Stimulated activated CD8-positive, alpha-beta memory T cell treated with anti-CD3 and anti-CD28 coated beads, Interleukin-15, amount 100 ng/mL, for 48 hours (primary cell): Measurements from ENCODE around the gene MPHOSPH9.
"Not testable (repeated sequence)": the region's sequence is repeated elsewhere in the genome, so short reads cannot be mapped to it uniquely, and the experiment has no call there.

Source experiments
- DNase-seq, 2 donors: peaks; one replicate each; pipeline ENCODE4 v3.0.0-alpha.2; 2020; ENCODE audit warnings: low read depth in 2 of 2

Gene MPHOSPH9

GRCh38 chr12:123260081-123260480 lies 27.1 kb upstream of the MPHOSPH9 start:
- no peak for DNase-seq

- no peak for DNase-seq
Observed at GRCh38 chr12:123258593-123258992, 25.7 kb upstream of the MPHOSPH9 start.

DNA sequence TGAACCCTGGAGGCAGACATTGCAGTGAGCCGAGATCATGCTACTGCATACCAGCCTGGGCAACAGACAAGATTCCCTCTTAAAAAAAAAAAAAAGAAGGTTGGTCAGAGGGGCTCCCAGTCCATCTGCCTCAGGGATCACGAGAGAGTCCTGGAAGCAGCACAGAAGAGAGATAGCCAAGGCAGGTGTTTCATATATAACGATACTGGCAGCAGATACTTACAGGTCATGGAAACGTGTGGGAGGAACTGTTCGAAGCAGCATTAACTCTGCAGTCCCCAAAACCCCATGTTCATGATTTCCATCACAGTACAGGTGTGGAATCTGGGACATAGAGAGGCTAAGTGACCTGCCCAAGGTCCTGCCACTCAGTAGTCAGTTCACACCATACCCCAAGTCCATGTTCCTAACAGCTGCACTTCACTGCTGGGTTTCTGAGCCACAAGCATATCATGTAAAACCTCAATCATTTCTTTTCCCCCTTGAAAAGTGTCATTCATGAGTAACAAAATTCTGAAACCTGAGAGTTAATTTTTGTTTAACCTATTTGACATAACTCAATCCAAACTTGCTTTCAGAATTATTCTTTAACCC lies 22.0 kb upstream of the MPHOSPH9 start:
- no peak for DNase-seq

GRCh38 chr12:123253641-123254459 lies 20.9 kb upstream of the MPHOSPH9 start:
- DNase-seq, result no peak

- not testable (repeated sequence) for DNase-seq
Observed at GRCh38 chr12:123252365-123252764, 19.4 kb upstream of the MPHOSPH9 start.

GRCh38 chr12:123251403-123252076 lies 18.6 kb upstream of the MPHOSPH9 start:
- no peak for DNase-seq

DNA sequence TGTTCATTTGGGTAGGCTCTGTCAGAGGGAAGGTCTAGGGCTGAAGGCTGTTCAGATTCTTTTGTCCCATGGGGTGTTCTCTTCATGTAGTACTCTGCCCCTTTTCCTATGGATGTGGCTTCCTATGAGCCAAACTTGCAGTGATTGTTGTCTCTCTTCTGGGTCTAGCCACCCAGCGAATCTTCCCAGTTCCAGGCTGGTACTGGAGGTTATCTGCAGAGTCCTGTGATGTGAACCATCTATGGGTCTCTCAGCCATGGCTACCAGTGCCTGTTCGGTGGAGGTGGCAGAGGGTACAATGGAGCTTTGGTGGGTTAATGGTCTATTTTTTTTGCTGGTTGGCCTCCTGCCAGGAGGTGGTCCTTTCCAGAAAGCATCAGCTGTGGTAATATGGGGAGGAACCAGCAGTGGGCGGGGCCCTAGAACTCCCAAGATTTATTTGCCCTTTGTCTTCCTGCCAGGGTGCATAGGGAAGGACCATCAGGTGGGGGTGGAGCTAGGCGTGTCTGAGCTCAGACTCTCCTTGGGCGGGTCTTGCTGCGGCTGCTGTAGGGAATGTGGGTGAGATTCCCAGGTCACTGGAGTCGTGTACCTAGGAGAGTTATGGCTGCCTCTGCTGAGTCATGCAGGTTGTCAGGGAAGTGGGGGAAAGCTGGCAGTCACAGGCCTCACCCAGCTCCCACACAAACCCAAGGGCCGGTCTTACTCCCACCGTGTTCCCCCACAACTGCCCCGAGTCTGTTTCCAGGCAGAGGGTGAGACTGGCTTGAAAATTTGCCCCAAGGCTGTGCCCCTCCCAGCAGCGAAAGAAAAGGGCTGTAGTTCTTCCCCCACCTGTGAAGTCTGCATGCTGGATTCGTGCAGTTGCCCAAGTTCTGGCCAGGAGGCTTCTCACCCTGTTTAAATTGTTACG lies 17.8 kb upstream of the MPHOSPH9 start:
- no peak for DNase-seq

- not testable (repeated sequence) for DNase-seq
Observed at GRCh38 chr12:123248996-123249741, 16.2 kb upstream of the MPHOSPH9 start.

DNA sequence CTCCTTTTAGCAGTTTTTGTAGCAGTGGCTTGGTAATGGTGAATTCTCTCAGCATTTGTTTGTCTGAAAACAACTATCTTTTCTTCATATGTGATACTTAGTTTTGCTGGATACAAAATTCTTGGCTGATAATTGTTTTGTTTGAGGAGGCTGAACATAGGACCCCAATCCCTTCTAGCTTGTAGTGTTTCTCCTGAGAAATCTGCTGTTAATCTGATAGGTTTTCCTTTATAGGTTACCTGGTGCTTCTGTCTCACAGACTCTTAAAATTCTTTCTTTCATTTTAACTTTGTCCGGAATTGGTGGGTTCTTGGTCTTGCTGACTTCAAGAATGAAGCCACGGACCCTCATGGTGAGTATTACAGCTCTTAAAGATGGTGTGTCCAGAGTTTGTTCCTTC lies 15.2 kb upstream of the MPHOSPH9 start:
- not testable (repeated sequence) for DNase-seq

DNA sequence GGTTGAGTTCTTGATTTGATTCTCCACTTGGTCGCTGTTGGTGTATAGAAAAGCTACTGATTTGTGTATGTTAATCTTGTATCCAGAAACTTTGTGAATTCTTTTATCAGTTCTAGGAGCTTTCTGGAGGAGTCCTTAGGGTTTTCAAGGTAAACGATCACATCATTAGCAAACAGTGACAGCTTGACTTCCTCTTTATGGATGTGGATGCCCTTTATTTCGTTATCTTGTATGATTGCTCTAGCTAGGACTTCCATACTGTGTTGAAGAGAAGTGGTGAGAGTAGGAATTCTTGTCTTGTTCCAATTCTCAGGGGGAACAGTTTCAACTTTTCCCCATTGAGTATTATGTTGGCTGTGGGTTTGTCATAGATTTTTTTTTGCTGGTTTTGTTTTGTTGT lies 12.7 kb upstream of the MPHOSPH9 start:
- DNase-seq, result no peak

DNA sequence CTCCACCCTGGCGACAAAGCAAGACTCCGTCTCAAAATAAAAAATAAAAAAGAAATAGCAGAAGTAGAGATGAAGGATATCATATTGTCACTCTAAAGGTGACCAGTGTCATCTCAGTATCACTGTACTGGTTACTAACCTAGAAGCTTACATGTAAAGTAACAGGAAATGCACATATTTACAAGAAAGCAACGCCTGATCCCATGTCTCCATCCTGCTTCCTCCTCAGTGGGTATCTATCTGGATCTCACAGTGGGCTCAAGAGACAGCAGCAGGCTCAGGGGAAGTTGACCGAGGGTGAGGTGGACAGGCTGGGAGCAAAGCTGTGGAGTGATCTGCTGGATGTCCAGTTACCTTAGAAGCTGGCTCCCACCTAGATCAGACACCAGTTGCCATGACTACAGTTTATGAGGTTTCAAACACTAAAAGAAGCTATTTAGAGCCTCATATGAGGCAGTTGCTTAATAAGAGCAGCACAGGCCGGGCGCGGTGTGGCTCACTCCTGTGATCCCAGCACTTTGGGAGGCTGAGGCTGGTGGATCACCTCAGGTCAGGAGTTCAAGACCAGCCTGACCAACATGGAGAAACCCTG lies 10.8 kb upstream of the MPHOSPH9 start:
- no peak for DNase-seq

GRCh38 chr12:123242116-123242904 lies 9.4 kb upstream of the MPHOSPH9 start:
- no peak for DNase-seq

DNA sequence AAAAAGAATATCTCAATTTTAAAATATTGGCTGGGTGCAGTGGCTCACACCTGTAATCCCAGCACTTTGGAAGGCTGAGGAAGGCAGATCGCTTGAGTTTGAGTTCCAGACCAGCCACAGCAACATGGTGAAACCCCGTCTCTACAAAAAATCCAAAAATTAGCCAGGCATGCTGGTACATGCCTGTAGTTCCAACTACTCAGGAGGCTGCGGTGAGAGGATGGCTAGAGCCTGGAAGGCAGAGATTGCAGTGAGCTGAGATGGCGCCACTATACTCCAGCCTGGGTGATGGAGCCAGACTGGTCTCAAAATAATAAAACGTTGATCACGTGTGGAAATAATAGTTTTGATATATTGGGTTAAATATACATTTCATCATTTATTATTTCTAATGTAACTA lies 6.0 kb upstream of the MPHOSPH9 start:
- DNase-seq, result no peak

- no peak for DNase-seq
Observed at GRCh38 chr12:123238330-123238682, 5.4 kb upstream of the MPHOSPH9 start.

- DNase-seq, result peak; percentile 38 to 43
Observed at GRCh38 chr12:123237646-123238329, 4.8 kb upstream of the MPHOSPH9 start.

GRCh38 chr12:123233505-123234308 lies 766 bp upstream of the MPHOSPH9 start:
- no peak for DNase-seq

- DNase-seq, result no peak
Observed at GRCh38 chr12:123232472-123232806, 502 bp downstream of the MPHOSPH9 start.

DNA sequence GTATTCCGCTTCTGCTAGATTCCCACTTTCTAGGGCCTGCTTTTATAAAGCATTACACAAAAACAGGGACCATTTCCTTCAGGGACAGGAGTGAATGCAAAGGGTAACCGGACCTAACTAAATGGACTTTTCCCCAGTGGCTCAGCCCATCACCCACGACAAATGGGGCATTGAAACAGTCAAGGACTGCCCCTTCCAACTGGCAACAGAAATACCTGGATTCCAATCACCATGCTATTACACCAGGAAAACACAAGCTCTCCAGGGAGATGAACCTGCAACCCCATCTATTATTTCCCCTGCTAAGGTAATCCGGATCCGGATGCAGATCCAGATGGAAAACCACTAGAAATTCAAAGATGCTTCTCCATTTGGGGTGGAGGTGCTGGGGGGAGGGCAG lies 1.0 kb downstream of the MPHOSPH9 start:
- DNase-seq, result no peak

- no peak for DNase-seq
Observed at GRCh38 chr12:123229051-123229450, 3.9 kb downstream of the MPHOSPH9 start.
